Fibroblast of lung (primary cell): ENCODE data around the gene ACY1.

ENCODE experiments used
- CTCF ChIP-seq, 2 donors: IDR thresholded peaks in 1 of 2; conservative IDR thresholded peaks in 1 of 2; 1 replicate in 1 of 2; 2 replicates in 1 of 2; pipeline ENCODE4 v1.5.1; 2011 to 2012; ENCODE audit warnings: low read length in 2 of 2, control low read depth in 1 of 2, inconsistent platforms in 1 of 2, low read depth in 1 of 2, mild to moderate bottlenecking in 1 of 2
- EZH2 ChIP-seq: IDR thresholded peaks from 2 replicates; pipeline ENCODE4 v1.5.1; 2012; ENCODE audit warnings: low read length, control low read depth, mild to moderate bottlenecking; ENCODE audit errors: missing control alignments

DNA sequence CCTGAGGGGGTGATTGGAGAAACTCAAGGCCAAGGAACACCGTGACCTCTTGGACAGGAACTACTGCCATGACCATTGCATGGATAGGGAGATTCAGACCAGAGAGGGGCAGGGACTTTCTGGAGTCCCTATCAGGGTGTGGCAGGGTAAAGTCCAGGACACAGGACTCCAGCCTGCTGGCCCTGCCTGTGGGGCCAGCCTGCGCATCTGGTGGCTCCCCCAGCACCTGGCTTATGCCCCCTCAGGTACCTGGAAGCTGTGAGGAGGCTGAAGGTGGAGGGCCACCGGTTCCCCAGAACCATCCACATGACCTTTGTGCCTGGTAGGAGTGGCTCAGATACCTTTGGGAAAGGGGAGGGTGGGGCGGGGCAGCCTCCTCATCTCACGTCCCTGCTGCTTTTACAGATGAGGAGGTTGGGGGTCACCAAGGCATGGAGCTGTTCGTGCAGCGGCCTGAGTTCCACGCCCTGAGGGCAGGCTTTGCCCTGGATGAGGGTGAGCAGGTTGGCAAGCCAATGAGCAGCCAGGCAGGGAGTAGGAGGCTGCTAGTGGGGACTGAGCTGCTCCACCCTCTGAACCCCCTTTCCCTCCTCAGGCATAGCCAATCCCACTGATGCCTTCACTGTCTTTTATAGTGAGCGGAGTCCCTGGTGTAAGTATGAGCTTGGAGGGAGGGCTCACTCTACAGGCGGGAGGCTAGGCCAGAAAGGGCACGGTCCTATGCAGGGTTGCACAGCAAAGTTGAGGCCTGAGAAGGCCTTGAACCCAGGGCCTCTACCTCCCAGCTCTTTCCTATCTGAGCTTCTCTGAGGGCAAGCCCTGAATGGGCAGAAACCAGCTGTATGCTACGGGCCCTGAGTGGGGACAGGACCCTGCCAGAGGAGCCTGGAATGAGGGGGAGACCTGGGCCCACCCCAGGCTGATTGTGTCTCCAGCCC lies 2.9 kb downstream of the ACY1 start:
- TF ChIP-seq CTCF (conservative IDR thresholded peaks at IDR 0.05 in 1 of 2, IDR thresholded peaks at IDR 0.05 in 1 of 2; ENCODE audit: low read depth in 1 of 2, low read length in 2 of 2) = no peak
- TF ChIP-seq EZH2 = no peak
